K562 (cell line): ENCODE results near the gene FBRS. TPM values are rescaled to one million over a fixed set of nuclear protein-coding genes. Genes with fewer than 3 reads are reported as not detected.

Experiments used
- HDAC6 ChIP-seq: IDR thresholded peaks from 2 replicates; pipeline ENCODE4 v1.6.1; 2012; ENCODE audit warnings: low read depth, mild to moderate bottlenecking, control low read depth, inconsistent platforms, low read length, moderate library complexity
- HES1 ChIP-seq: fragments of 450-650 bp; IDR thresholded peaks from 2 replicates; pipeline ENCODE4 v1.6.1; 2016; ENCODE audit warnings: low read depth, mild to moderate bottlenecking, moderate library complexity
- HNRNPUL1 ChIP-seq: fragments of 200-400 bp; formaldehyde crosslinking; IDR thresholded peaks from 2 replicates; pipeline ENCODE4 v1.6.1; 2017; ENCODE audit warnings: low read length
- MAZ ChIP-seq, 2 experiments: fragments of 450-650 bp in 1 of 2; sonication (generic) in 1 of 2; formaldehyde crosslinking; IDR thresholded peaks in 1 of 2; conservative IDR thresholded peaks in 1 of 2; 2 replicates each; pipeline versions ENCODE4 v1.4.0 to v1.5.0; 2020; ENCODE audit warnings: mild to moderate bottlenecking in 1 of 2, missing genetic modification reagents in 1 of 2
- MBD1 ChIP-seq: fragments of 250-450 bp; sonication (Bioruptor Pico); IDR thresholded peaks from 2 replicates; pipeline ENCODE4 v1.8.0; 2022; ENCODE audit warnings: inconsistent platforms
- MEF2A ChIP-seq: IDR thresholded peaks from 2 replicates; pipeline ENCODE4 v1.6.1; 2011; ENCODE audit warnings: low read depth, mild to moderate bottlenecking, low read length, moderate library complexity; ENCODE audit not compliant: control insufficient read depth
- NR4A1 ChIP-seq, 2 experiments: fragments of 250-450 bp in 1 of 2; fragments of 450-650 bp in 1 of 2; sonication (Bioruptor Pico) in 1 of 2; IDR thresholded peaks; 2 replicates each; pipeline versions ENCODE4 v1.4.0 to v1.6.1; 2016 to 2020; ENCODE audit warnings: mild to moderate bottlenecking in 2 of 2, missing compliant biosample characterization in 1 of 2, missing genetic modification characterization in 1 of 2, moderate library complexity in 1 of 2
- POLR3A ChIP-seq: IDR thresholded peaks from 2 replicates; pipeline ENCODE4 v1.6.1; 2011; ENCODE audit warnings: borderline replicate concordance, mild to moderate bottlenecking, moderate library complexity; ENCODE audit not compliant: insufficient read length, insufficient read depth; ENCODE audit errors: extremely low read depth
- PREB ChIP-seq: sonication (generic); formaldehyde crosslinking; IDR thresholded peaks from 2 replicates; pipeline ENCODE4 v1.8.1; 2023; ENCODE audit warnings: mild to moderate bottlenecking, missing genetic modification reagents
- TFE3 ChIP-seq: fragments of 450-650 bp; formaldehyde crosslinking; IDR thresholded peaks from 2 replicates; pipeline ENCODE4 v1.4.0; 2020; ENCODE audit warnings: mild to moderate bottlenecking, mixed read lengths
- ZNF174 ChIP-seq: fragments of 250-450 bp; sonication (Bioruptor Pico); IDR thresholded peaks from 2 replicates; pipeline ENCODE4 v1.4.0; 2020; ENCODE audit warnings: mild to moderate bottlenecking
- ZNF354B ChIP-seq: fragments of 250-450 bp; sonication (Bioruptor Pico); IDR thresholded peaks from 2 replicates; pipeline ENCODE4 v1.4.0; 2020
- polyA plus RNA-seq, 8 experiments: library from polyadenylated mRNA; depleted of rRNA in 4 of 8; stranded (reverse) in 5 of 8; unstranded in 3 of 8; fragments of >200 nt; fragmentation: Nextera tagmentation in 2 of 8; fragmentation: Illumina TruSeq in 1 of 8; extraction: Ambion mirVana in 2 of 8; extraction: Trizol in 1 of 8; gene quantifications; 2 replicates each; pipeline versions ENCODE4 v1.2.1 to v1.2.3, GENCODE V29; 2011 to 2014; ENCODE audit warnings: inconsistent platforms in 1 of 8, missing spikeins in 1 of 8
- total RNA-seq, 7 experiments: library from RNA; depleted of rRNA in 6 of 7; stranded (reverse); fragments of >200 nt in 6 of 7; fragmentation: Illumina TruSeq in 2 of 7; extraction: Trizol in 2 of 7; gene quantifications; 2 replicates each; pipeline versions ENCODE4 v1.2.1 to v1.2.3, GENCODE V29; 2011 to 2021; ENCODE audit warnings: low replicate concordance in 1 of 7

Gene FBRS
- total and polyA plus RNA-seq, 9 of the 15 experiments (the other 6 are each of a cell fraction or from before 2014, with no cell fraction given), result 0.32 to 59.5 (median 13.1) TPM

GRCh38 chr16:30628628-30629540, 29.3 kb upstream of the FBRS start (continued):
- no peak for TF ChIP-seq NR4A1 (CRISPR knock-in tag; IDR thresholded peaks at IDR 0.05)
- peak; percentile 73; the same call in 1 of the 2 replicates for TF ChIP-seq NR4A1 (tag; IDR thresholded peaks at IDR 0.05)
- no peak for TF ChIP-seq ZNF354B (CRISPR knock-in tag)
- TF ChIP-seq MAZ (CRISPR knock-in tag; conservative IDR thresholded peaks at IDR 0.05 in 1 of 2, IDR thresholded peaks at IDR 0.05 in 1 of 2), result peak in 1 of 2 experiments; percentile 55; a peak in 1 of 4 replicates
- no peak for TF ChIP-seq ZNF174 (CRISPR knock-in tag)
- no peak for TF ChIP-seq HES1
- TF ChIP-seq HNRNPUL1, result no peak
- no peak for TF ChIP-seq TFE3 (CRISPR knock-in tag)
- no peak for TF ChIP-seq POLR3A
- no peak for TF ChIP-seq MEF2A
- TF ChIP-seq HDAC6, result no peak
- 0 out of 2 replicates have a peak, but pooled peaks have one; percentile 20 for TF ChIP-seq MBD1 (CRISPR knock-in tag)
- TF ChIP-seq PREB, result no peak
